ENCODE measurements around the gene SNX8.
A peak's percentile ranks its signal among the peaks of the same experiment; 100 is the strongest.

SNX8 gene

DNA sequence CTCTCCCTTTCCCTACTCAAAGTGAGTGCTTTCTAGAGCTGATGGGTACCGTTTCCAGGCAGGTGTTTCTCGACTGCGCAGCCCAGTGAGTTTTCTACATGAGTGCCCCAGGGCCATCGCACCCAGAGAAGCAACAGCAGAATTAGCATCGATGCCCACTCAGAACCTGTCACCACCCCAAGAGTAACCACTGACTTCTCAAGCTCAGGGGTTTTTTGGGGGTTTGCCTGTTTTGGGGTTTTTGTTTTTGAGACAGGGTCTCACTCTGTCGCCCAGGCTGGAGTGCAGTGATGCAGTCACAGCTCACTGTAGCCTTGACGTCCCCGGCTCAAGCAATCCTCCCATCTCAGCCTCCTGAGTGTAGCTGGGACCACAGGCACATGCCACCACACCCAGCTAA, 25.7 kb downstream of the SNX8 start:
- ATAC-seq (peak; percentile 49), DNase-seq (ENCODE audit: low spot score in 2 of 2) (no peak)
- H3K27ac Mint-ChIP-seq: no peak overlapping the region
- H3K4me3 Mint-ChIP-seq: no peak overlapping the region
- peaks cover 5% of the 10 kb centered on the region for H3K4me1 Mint-ChIP-seq
- H3K9me3 Mint-ChIP-seq: no peaks in the 10 kb centered on the region
- H3K36me3 Mint-ChIP-seq: no peaks in the 10 kb centered on the region

DNA sequence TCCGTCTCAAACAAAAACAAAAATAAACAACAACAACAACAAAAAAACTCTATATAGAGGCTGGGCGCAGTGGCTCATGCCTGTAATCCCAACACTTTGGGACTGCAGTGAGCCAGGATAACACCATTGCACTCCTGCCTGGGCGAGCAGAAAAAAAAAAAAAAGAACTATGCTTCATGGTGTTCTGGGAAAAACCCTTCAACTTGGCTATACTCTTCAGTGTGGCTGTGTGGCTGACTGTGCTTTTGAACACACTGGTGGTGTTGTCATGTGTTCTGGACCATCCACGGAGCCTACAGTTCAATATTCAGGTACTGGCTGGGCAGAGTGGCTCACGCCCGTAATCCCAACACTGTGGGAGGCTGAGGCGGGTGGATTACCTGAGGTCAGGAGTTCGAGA, 26.5 kb downstream of the SNX8 start:
- Mint-ChIP-seq H3K36me3 (no peaks in the 10 kb centered on the region), H3K9me3 (no peaks in the 10 kb centered on the region), H3K4me3 (no peak overlapping the region), H3K4me1 (peaks cover 5% of the 10 kb centered on the region), H3K27ac (no peak overlapping the region)
- no peak for ATAC-seq
- no peak for DNase-seq (ENCODE audit: low spot score in 2 of 2)

DNA sequence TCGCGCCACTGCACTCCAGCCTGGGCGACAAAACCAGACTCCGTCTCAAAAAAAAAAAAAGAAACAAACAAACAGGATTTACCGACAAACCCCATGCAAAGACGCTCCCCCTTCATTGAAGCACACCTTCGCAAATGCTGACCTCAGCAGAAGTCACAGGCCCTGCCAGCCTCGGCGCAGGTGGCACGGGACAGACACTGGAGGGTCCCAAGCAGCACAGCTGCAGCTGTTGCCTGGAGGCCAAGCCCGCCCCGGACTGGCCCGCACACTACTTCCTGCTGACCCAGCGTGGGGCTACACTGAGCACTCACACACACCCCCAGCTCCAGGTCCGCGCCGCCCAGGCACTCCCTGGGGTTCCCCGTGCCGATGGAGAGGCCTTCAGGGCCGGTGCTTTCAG, 31.2 kb downstream of the SNX8 start:
- no peak for ATAC-seq
- H3K4me1 Mint-ChIP-seq: no peaks in the 10 kb centered on the region
- no peaks in the 10 kb centered on the region for H3K9me3 Mint-ChIP-seq
- DNase-seq (ENCODE audit: low spot score in 2 of 2): no peak
- H3K27ac Mint-ChIP-seq: no peak overlapping the region
- H3K4me3 Mint-ChIP-seq: no peak overlapping the region
- H3K36me3 Mint-ChIP-seq: no peaks in the 10 kb centered on the region

DNA sequence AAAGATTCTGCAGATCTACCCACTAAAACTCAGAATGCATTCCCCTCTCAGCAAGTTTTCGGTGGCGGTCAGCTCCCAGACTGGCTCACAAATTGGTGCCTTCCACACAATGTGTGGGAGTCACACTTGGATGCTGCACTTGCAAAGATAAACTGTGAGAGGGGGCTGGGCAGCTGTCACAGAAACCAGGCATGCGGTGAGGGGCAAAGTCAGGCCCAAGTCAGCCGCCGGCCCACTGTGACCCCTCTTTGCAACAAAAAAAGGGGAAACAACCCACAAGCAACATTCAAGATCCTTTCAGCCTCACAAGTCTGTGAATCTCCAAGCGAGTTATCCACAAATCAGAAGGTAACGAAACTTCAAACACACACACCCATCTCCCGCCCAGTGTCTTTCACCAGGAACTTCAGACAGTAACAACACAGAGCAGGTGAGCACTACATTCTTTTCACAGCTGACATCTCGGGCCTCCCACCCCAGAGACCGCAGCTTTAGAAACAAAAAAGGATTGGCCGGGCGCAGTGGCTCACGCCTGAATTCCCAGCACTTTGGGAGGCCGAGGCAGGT, 32.0 kb downstream of the SNX8 start:
- H3K36me3 Mint-ChIP-seq: no peaks in the 10 kb centered on the region
- H3K4me1 Mint-ChIP-seq: no peaks in the 10 kb centered on the region
- H3K27ac Mint-ChIP-seq: no peak overlapping the region
- DNase-seq (ENCODE audit: low spot score in 2 of 2) (no peak), ATAC-seq (no peak)
- no peak overlapping the region for H3K4me3 Mint-ChIP-seq
- H3K9me3 Mint-ChIP-seq: no peaks in the 10 kb centered on the region

DNA sequence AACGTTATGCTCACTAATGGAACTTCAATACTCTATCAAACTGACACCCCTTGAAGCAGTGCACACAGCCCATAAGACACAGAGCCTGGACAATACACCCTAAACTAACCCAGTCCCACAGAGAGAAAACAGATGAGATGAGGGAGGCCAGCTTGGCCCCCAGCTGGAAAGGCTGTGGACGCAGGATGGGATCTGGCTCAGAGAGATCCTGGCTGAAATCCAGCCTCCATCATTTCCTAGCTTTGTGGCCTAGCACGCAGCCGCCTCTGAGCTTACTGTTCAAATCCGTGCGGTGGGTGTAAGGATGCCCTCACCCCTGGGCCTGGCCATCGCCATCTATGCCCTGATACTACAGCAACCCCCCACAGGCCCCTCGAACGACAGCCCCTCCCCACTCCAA, 32.7 kb downstream of the SNX8 start:
- Mint-ChIP-seq H3K9me3 (no peaks in the 10 kb centered on the region), H3K27ac (no peak overlapping the region), H3K4me3 (no peak overlapping the region), H3K36me3 (no peaks in the 10 kb centered on the region), H3K4me1 (no peaks in the 10 kb centered on the region)
- DNase-seq (ENCODE audit: low spot score in 2 of 2) (no peak), ATAC-seq (no peak)

DNA sequence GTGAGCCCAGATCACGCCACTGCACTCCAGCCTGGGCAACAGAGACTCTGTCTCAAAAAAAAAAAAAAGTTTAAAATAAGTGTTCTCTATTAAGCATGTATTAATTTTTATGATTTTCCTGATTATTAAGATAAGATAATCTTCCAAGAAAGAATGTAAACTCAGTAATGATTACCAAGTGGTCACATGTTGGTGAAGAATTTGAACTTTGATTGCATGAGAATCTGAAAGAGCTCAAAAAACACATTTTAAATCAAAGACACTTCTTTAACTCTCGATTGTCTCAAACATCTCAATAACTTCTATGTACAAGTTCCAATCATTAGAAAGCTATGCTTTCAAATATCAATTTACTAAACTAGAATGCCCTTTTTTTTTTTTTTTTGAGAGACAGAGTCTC, 33.8 kb downstream of the SNX8 start:
- Mint-ChIP-seq H3K4me3 (no peak overlapping the region), H3K27ac (no peak overlapping the region), H3K4me1 (no peaks in the 10 kb centered on the region), H3K36me3 (no peaks in the 10 kb centered on the region), H3K9me3 (no peaks in the 10 kb centered on the region)
- no peak for ATAC-seq
- no peak for DNase-seq (ENCODE audit: low spot score in 2 of 2)

DNA sequence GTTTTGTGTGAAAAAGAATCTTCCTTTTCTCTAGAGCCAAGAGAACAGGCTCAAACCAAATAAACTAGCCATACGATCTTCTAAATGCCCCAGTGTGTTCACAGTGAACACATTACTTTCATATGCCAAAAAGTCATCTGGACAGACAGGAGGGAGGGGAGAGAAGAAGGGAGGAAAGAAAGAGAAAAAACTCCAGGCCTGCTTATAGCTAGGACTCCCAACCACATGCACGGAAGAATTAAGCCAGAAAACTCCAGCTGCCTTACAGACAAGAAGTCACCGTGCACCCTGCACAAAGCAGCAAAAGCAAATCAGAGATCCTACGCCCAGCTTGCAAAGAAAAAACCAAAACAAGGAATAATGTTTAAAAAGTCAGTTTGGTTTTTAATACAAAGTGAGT, 34.3 kb downstream of the SNX8 start:
- Mint-ChIP-seq H3K36me3 (no peaks in the 10 kb centered on the region), H3K4me1 (no peaks in the 10 kb centered on the region), H3K27ac (no peak overlapping the region), H3K9me3 (no peaks in the 10 kb centered on the region), H3K4me3 (no peak overlapping the region)
- ATAC-seq (no peak), DNase-seq (ENCODE audit: low spot score in 2 of 2) (no peak)

DNA sequence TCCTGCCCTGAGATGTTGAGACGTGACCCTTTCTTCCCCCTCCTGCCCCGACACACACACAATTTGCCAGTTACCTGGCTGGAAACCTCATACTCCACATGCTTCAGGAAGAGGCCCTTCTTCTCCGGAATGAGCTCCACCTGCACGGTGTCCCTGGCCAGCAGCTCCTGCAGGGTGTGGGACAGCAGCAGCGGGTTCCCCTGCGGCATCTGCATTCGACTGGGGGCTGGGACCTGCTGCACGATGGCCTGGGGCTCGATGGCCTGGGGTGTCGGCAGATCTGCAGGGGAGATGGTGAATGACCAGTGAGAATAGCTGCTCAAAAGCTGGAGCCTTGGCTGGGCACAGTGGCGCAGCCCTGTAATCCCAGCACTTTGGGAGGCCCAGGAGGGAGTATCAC, 36.2 kb downstream of the SNX8 start:
- H3K9me3 Mint-ChIP-seq: no peaks in the 10 kb centered on the region
- no peak overlapping the region for H3K27ac Mint-ChIP-seq
- H3K36me3 Mint-ChIP-seq: peaks cover 7% of the 10 kb centered on the region
- no peaks in the 10 kb centered on the region for H3K4me1 Mint-ChIP-seq
- no peak for DNase-seq (ENCODE audit: low spot score in 2 of 2)
- ATAC-seq: no peak
- H3K4me3 Mint-ChIP-seq: no peak overlapping the region

DNA sequence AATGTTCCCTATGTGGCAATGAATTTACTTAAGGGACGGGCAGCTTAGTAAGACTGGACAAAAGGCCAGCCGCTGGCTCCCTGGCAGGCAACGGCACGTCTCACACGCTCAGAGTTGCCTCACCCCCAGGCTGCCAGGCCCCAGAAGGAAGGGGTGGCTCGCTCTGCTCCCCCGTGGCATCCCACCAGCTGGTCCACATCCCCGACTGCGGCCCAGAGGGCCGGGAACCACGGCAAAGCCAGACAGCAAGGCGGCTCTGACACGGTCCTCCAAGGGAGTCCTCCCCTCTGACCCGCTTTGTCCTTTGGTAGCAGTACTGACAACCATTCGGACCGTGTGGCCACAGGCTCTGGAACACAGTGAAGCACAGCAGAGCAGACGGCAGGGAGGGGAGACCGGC, 38.1 kb downstream of the SNX8 start:
- ATAC-seq: no peak

DNA sequence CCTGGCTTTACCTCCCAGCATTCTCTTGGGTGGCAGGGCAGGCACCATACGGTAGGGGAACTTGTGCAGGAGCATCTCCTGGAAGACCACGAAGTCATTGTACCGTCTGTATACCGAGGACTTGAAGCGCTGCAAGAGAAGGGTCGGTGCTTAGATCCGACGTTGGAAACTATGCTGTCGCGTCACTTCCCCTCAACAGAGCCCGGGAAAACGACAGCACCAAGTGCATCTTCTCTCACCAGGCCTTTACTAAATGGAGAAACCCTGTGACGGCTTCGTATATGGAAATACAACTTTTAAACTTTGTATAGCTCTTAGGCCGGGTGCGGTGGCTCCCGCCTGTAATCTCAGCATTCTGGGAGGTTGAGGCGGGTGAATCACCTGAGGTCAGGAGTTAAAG, 39.1 kb downstream of the SNX8 start:
- ATAC-seq (no peak), DNase-seq (ENCODE audit: low spot score in 2 of 2) (no peak)
- no peaks in the 10 kb centered on the region for H3K9me3 Mint-ChIP-seq
- no peaks in the 10 kb centered on the region for H3K4me1 Mint-ChIP-seq
- H3K27ac Mint-ChIP-seq: no peak overlapping the region
- H3K4me3 Mint-ChIP-seq: no peak overlapping the region
- peaks cover 7% of the 10 kb centered on the region for H3K36me3 Mint-ChIP-seq

More for the DNA sequence above, 38.1 kb downstream of the SNX8 start:
- H3K4me1 Mint-ChIP-seq: no peaks in the 10 kb centered on the region
- H3K36me3 Mint-ChIP-seq: peaks cover 7% of the 10 kb centered on the region
- H3K27ac Mint-ChIP-seq: no peak overlapping the region
- H3K9me3 Mint-ChIP-seq: no peaks in the 10 kb centered on the region
- no peak for DNase-seq (ENCODE audit: low spot score in 2 of 2)
- H3K4me3 Mint-ChIP-seq: no peak overlapping the region

DNA sequence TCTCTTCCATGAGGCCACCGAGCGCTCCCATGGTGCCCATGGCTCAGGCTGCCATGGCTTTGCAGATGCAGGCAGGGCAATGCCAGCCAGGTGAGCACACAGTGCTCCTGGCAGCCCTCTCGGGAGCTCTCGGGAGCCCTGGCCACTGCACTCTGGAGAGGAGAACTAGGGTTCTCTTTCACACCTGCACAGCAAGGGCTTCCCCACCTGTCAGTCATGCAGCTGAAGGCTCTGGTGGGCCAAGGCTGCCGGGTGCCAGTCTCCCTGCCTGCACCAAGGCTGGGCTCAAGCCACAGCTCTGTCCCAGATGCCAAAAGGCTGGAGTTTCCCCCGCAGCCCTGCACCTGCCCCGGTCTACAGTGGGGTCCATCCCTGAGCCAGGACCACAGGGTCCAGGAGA, 39.6 kb downstream of the SNX8 start:
- DNase-seq (ENCODE audit: low spot score in 2 of 2) (no peak), ATAC-seq (no peak)
- Mint-ChIP-seq H3K27ac (no peak overlapping the region), H3K9me3 (no peaks in the 10 kb centered on the region), H3K4me1 (no peaks in the 10 kb centered on the region), H3K4me3 (no peak overlapping the region), H3K36me3 (peaks cover 7% of the 10 kb centered on the region)

DNA sequence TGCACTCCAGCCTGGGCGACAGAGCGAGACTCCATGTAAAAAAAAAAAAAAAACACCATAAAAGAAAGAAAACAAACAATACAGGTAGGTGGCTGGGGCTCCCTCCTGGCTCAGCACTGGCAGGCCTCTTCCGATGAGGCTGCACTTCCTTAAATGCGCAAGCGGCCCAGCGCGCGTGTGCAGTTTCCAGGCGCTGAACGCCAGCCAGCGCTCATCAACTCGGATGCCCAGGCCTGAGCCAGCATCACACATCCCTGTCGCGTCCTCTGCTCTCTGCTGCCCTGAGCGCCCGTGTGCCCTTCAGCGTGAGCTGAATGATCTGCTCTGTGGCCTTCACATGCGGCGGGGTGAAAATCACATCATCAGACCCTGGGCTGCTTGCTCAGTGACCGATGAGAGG, 40.4 kb downstream of the SNX8 start:
- ATAC-seq: no peak
- Mint-ChIP-seq H3K27ac (no peak overlapping the region), H3K4me1 (no peaks in the 10 kb centered on the region), H3K36me3 (peaks cover 7% of the 10 kb centered on the region), H3K4me3 (no peak overlapping the region), H3K9me3 (no peaks in the 10 kb centered on the region)
- DNase-seq (ENCODE audit: low spot score in 2 of 2): no peak

DNA sequence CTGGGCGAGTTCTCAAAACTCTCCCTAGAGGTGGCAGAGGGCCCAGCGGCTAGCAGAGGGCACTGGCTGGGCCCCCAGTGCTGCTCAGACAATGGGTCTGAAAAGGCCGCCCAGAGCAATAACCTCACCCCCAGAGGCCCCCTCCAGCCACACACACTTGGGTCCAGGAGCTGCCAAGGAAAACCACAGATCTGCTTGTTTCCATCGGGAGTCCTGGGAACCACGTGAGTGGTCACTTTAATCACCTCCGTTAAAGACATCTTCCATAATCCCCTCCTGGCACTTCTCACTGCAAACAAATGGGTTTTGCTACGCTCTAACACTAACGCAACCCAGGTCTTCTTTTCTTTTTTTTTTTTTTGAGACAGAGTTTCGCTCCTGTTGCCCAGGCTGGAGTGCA, 42.2 kb downstream of the SNX8 start:
- DNase-seq (ENCODE audit: low spot score in 2 of 2) (no peak), ATAC-seq (no peak)
- no peak overlapping the region for H3K4me3 Mint-ChIP-seq
- H3K27ac Mint-ChIP-seq: no peak overlapping the region
- H3K4me1 Mint-ChIP-seq: no peaks in the 10 kb centered on the region
- no peaks in the 10 kb centered on the region for H3K9me3 Mint-ChIP-seq
- peaks cover 7% of the 10 kb centered on the region for H3K36me3 Mint-ChIP-seq

DNA sequence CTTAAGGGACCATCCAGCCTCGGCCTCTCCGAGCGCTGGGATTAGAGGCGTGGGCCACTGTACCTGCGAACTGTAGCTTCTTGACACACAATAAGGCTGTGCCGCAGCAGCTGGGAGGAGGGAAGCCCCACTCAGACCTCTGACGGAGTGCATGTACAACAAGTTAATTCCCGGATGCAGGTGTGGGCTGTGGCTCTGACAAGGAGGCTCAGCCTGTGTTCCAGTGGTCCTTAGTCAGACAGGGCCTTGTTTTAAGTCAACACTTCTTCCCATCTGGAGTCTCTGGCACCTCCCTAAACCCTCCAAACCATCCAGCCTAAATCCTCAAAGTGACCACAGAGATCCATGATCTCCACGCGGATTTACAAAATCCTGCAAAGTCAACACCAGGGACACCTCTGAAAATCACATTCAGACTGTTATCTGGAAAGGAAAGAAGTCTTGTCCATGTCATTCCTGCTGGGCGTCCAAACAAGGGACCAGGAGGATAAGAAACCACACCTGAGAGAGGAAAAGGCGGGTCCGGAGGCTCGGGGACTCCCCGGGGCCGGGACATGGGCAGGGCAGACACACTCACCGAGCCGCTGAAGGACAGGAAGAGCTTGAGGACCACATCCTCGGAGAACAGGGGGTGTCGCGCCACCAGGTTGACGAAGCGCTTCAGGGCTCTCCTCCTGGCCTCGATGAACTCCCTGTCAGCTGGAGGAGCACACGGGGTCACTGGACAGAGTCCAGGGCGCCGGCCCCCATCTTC, 42.8 kb downstream of the SNX8 start:
- Mint-ChIP-seq H3K36me3 (peaks cover 7% of the 10 kb centered on the region), H3K4me3 (no peak overlapping the region), H3K4me1 (no peaks in the 10 kb centered on the region), H3K9me3 (no peaks in the 10 kb centered on the region), H3K27ac (no peak overlapping the region)
- no peak for ATAC-seq
- DNase-seq (ENCODE audit: low spot score in 2 of 2): no peak

DNA sequence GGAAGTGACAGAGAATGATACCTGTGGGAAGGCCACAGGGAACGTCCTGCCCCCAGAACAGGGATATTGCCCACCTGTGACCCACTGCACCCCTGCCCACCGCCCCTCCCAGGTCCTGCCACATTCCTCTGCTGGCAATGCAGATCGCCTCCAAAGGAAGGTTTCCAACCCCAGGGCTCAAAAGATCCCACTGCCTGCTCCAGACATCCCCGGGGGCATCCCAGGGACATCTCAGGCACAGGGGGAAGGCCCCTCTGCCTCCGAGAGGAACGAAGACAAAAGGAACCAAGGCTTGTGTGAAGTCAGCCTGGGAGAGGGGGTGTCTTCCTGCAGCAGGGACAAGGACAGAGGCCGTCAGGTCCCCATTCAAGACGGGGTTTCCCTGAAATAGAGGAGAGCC, 43.7 kb downstream of the SNX8 start:
- Mint-ChIP-seq H3K36me3 (peaks cover 7% of the 10 kb centered on the region), H3K9me3 (no peaks in the 10 kb centered on the region), H3K4me1 (no peaks in the 10 kb centered on the region), H3K27ac (no peak overlapping the region), H3K4me3 (no peak overlapping the region)
- no peak for DNase-seq (ENCODE audit: low spot score in 2 of 2)
- no peak for ATAC-seq

DNA sequence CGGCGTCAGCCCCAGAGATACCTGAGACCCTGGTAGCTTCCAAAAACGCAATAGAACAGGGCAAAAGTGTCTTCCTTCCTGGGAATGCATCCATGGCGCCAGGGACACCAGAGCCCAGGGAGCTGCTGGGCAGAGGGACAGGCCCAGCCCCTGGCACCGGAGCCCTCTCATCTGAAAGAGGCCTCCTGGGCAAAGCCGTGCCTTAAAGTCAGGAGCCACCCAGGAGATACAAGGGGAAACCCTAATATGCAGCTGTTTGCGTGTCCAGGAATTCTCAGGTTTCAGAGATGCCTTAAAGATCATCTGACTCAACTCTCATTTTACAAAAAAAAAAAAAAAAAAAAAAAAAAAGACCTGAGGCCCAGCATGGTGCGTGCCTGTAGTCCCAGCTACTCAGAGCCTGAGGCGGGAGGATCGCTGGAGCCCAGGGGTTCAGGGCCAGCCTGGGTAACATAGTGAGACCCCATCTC, 44.2 kb downstream of the SNX8 start:
- Mint-ChIP-seq H3K9me3 (no peaks in the 10 kb centered on the region), H3K27ac (no peak overlapping the region), H3K4me3 (no peak overlapping the region), H3K4me1 (no peaks in the 10 kb centered on the region), H3K36me3 (peaks cover 7% of the 10 kb centered on the region)
- DNase-seq (ENCODE audit: low spot score in 2 of 2): no peak
- no peak for ATAC-seq
